WERI-Rb-1 (cell line): ENCODE measurements around the gene EXOC3L2.
"Not testable (repeated sequence)": the region's sequence is repeated elsewhere in the genome, so short reads cannot be mapped to it uniquely, and the experiment has no call there.

Experiments used
- DNase-seq: peaks from one replicate; pipeline ENCODE4 v3.0.0-alpha.2; 2020
- H3K27ac ChIP-seq: fragments of 250-450 bp; sonication (Bioruptor Pico); 2 replicates; pipeline ENCODE4 v1.5.1; 2020; ENCODE audit warnings: mild to moderate bottlenecking, moderate library complexity
- H3K27me3 ChIP-seq: fragments of 250-450 bp; sonication (Bioruptor Pico); 2 replicates; pipeline ENCODE4 v1.5.1; 2021; ENCODE audit warnings: mild to moderate bottlenecking, low read depth, moderate library complexity; ENCODE audit not compliant: insufficient read depth, severe bottlenecking
- H3K36me3 ChIP-seq: fragments of 250-450 bp; sonication (Bioruptor Pico); 2 replicates; pipeline ENCODE4 v1.5.1; 2020; ENCODE audit warnings: mild to moderate bottlenecking, moderate library complexity
- H3K4me3 ChIP-seq: 2 replicates; pipeline ENCODE4 v1.5.1; 2011; ENCODE audit warnings: low read depth, mild to moderate bottlenecking, control low read depth, low read length
- H3K9me3 ChIP-seq: fragments of 250-450 bp; sonication (Bioruptor Pico); 2 replicates; pipeline ENCODE4 v1.5.1; 2021; ENCODE audit warnings: mild to moderate bottlenecking, moderate library complexity; ENCODE audit not compliant: severe bottlenecking
- TF ChIP-seq, protein P1 (sequence below): IDR thresholded peaks from 2 replicates; pipeline ENCODE4 v1.5.1; 2011; ENCODE audit warnings: low read depth, mild to moderate bottlenecking, control low read depth, inconsistent platforms, low read length

Gene EXOC3L2

DNA sequence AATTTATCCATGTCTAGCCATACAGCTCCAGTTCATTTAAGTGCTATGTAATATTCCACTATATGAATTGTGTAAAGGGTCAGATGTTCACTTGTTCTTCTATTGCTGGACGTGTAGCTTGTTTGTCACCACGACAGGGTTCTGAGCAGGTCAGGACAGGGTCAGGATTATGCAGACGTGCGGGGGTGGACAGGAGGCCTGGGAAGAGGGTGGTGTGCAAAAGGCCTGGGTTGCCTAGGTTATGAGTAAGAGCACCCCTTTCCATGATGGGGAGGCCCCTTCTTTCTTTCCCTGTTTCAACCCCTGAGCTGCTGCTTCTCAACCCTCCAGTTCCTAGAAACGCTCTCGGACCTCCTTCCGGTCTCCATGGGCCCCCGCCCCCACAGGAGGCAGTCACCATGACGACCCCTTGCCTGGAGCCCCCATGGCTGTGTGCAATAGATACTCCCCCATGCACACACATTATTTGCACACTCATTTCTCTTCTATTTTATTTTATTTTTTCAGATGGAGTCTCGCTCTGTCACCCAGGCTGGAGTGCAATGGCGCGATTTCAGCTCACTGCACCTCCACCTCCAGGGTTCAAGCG is 2.0 kb downstream of the EXOC3L2 start:
- no peak overlapping the region for H3K4me3 ChIP-seq
- no peaks in the 10 kb centered on the region for H3K9me3 ChIP-seq
- no peaks in the 10 kb centered on the region for H3K36me3 ChIP-seq
- TF ChIP-seq, protein P1, sequence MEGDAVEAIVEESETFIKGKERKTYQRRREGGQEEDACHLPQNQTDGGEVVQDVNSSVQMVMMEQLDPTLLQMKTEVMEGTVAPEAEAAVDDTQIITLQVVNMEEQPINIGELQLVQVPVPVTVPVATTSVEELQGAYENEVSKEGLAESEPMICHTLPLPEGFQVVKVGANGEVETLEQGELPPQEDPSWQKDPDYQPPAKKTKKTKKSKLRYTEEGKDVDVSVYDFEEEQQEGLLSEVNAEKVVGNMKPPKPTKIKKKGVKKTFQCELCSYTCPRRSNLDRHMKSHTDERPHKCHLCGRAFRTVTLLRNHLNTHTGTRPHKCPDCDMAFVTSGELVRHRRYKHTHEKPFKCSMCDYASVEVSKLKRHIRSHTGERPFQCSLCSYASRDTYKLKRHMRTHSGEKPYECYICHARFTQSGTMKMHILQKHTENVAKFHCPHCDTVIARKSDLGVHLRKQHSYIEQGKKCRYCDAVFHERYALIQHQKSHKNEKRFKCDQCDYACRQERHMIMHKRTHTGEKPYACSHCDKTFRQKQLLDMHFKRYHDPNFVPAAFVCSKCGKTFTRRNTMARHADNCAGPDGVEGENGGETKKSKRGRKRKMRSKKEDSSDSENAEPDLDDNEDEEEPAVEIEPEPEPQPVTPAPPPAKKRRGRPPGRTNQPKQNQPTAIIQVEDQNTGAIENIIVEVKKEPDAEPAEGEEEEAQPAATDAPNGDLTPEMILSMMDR, result no peak
- no peak for DNase-seq
- no peak overlapping the region for H3K27ac ChIP-seq
- no peaks in the 10 kb centered on the region for H3K27me3 ChIP-seq

DNA sequence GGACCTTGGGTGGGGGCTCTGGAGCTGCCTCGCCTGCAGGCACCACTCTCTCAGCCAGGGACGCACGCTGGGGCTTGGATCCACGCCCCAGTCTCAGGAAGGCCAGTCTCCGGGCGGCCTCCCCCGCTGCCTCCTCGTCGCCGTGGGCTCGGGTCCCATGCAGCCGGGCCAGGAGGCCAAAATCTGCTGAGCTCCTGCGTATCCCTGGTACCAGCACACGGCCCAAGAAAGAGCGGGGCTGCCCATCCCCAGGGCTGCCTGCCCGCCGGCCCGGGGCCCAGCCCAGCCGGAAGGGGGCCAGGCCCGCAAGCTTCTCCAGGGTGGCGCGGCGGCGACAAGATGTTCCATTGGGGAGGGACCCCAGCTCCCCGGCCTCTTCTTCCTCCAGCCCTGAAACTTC is 6.7 kb downstream of the EXOC3L2 start:
- DNase-seq, result no peak
- Histone ChIP-seq H3K9me3 (no peaks in the 10 kb centered on the region), H3K27me3 (no peaks in the 10 kb centered on the region), H3K36me3 (no peaks in the 10 kb centered on the region), H3K27ac (no peak overlapping the region), H3K4me3 (no peak overlapping the region)
- TF ChIP-seq, protein P1, result no peak

DNA sequence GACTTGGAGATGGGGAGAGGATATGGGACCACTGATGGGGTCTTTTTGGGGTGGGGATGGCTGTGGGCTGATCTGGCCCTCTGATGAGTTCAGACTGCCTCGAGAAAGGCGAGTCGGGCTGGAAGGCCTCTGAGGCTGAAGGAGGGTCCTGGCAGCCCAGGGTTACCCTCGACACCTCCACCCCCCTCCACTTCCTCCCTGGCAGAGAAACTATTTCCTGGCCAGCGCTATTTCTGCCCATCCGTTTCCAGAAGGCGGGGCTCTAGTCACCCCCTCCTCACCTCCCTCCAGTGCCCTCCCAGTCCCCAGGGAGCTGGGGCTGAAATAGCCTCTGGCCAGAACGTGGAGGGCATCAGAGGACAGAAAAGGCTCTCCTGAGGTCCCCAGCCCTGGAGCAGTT is 9.7 kb downstream of the EXOC3L2 start:
- no peak overlapping the region for H3K4me3 ChIP-seq
- TF ChIP-seq, protein P1, result no peak
- no peaks in the 10 kb centered on the region for H3K27me3 ChIP-seq
- H3K27ac ChIP-seq, result no peak overlapping the region
- H3K36me3 ChIP-seq, result no peaks in the 10 kb centered on the region
- no peak for DNase-seq
- H3K9me3 ChIP-seq, result no peaks in the 10 kb centered on the region

DNA sequence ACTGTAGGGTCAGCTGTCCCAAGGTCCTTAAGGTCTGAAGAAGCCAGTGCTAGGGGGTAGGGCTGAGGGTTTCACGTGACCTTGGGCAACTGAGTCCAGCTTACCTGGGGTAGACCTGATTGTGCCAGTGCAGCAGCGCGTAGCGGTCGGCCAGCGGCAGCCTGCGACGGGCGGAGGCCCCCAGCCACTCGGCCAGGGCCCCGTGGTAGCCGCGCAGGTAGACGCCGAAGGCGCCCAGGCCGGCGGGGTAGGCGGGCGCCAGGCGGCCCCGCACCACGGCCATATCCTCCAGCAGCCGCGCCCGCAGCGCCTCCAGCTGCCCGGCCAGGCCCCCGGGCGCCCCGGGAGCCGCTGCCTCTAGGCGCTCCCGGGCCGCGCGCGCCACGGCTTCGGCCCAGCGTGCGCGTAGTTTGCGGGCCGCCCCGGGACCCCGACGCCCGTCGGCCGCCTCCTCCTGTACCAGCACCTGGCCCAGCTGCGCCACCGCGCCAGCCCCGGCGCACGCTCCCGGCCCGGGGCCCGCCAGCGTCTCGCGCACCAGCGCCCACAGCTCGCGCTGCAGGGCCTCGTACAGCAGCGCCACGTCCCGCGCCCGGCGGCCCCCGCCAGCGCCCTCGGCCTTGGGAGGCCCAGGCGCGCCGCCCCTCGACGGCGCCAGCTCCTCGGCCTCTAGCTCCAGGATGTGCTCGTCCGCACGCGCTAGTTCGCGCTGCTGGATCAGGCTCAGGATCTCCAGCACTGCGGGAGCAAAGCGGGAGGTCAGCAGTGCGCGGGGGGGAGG is 10.9 kb downstream of the EXOC3L2 start:
- Histone ChIP-seq H3K27ac (no peak overlapping the region), H3K4me3 (no peak overlapping the region), H3K27me3 (no peaks in the 10 kb centered on the region), H3K36me3 (no peaks in the 10 kb centered on the region), H3K9me3 (no peaks in the 10 kb centered on the region)
- TF ChIP-seq, protein P1, result no peak
- DNase-seq, result no peak

DNA sequence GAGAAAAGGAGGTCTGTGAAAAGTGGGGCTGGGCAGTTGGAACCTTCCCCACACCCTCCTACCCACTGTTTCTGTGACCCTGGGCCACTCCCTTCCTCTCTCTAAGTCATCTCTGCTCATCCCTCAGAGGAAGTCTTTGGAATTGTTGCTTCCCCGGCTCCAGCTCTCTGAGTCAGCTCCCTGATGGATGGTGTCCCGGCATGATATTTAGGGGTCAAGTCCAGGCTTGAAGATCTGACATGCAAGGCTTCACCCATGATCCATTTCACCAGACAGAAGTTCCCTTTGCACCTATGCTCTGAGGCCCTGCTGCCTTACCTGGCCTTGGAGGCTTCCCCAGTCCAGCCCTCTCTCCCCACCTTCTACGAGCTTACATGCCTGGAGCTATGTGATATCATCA is 13.3 kb downstream of the EXOC3L2 start:
- Histone ChIP-seq H3K27ac (no peak overlapping the region), H3K4me3 (no peak overlapping the region), H3K9me3 (no peaks in the 10 kb centered on the region), H3K36me3 (no peaks in the 10 kb centered on the region), H3K27me3 (no peaks in the 10 kb centered on the region)
- TF ChIP-seq, protein P1, result no peak
- no peak for DNase-seq

DNA sequence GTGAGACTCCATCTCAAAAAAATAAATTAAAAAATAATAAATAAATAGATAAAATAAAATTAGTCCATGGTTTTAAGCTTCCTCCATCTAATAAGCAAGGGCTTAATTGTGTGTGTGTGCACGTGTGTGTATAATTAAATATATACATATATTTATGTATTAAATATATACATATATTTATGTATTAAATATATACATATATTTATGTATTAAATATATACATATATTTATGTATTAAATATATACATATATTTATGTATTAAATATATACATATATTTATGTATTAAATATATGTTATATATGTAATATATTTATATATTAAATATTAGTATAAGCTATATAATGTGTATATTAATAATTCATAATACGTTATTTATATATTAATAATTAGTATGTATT is 16.2 kb downstream of the EXOC3L2 start:
- DNase-seq, H3K4me3 ChIP-seq, H3K27ac ChIP-seq, H3K9me3 ChIP-seq, H3K27me3 ChIP-seq, H3K36me3 ChIP-seq: not testable (repeated sequence)
